B cell (primary cell): ENCODE data around the gene ALPK3. TPM values are rescaled to one million over a fixed set of nuclear protein-coding genes. Genes with fewer than 3 reads are reported as not detected.

Experiments used
- ATAC-seq: fragments of 200-7000 bp; cut with Tn5 transposase; one replicate; pipeline ENCODE4 v1.10.0; 2021; ENCODE audit warnings: low read depth, mild to moderate bottlenecking, moderate number of reproducible peaks, moderate library complexity
- CTCF ChIA-PET: fragments of 350-600 bp; sonication (Branson Sonifier 250); formaldehyde crosslinking; loops from one replicate; lab custom pipeline; 2021; ENCODE audit warnings: antibody characterized with exemption, inconsistent platforms; lab: Charles Lee
- POLR2A ChIA-PET: fragments of 350-600 bp; sonication (Branson Sonifier 250); formaldehyde crosslinking; loops from one replicate; lab custom pipeline; 2021; ENCODE audit warnings: antibody characterized with exemption; lab: Charles Lee
- DNase-seq: peaks from one replicate; pipeline ENCODE4 v3.0.0; 2013
- H2AFZ ChIP-seq: 2 replicates; pipeline ENCODE4 v1.6.1; 2012; ENCODE audit warnings: mild to moderate bottlenecking, low read depth, low read length; ENCODE audit not compliant: insufficient read depth, poor library complexity, severe bottlenecking
- H3K27ac ChIP-seq, 2 donors: 1 replicate in 1 of 2; 2 replicates in 1 of 2; pipeline ENCODE4 v1.5.1; 2012 to 2013; ENCODE audit warnings: low read length in 2 of 2, mild to moderate bottlenecking in 2 of 2, moderate library complexity in 1 of 2
- H3K27me3 ChIP-seq, 4 experiments: fragments of 200-600 bp in 1 of 4; sonication (generic) in 1 of 4; replicated peaks in 1 of 4; 1 replicate in 2 of 4; 2 replicates in 2 of 4; pipeline versions ENCODE4 v1.6.1 to v1.7.0; 2013 to 2016; ENCODE audit warnings: low read length in 3 of 4, mild to moderate bottlenecking in 2 of 4, mixed read lengths in 1 of 4, moderate library complexity in 1 of 4; ENCODE audit not compliant: insufficient read depth in 4 of 4, control insufficient read depth in 3 of 4; ENCODE audit errors: control extremely low read depth in 1 of 4
- H3K36me3 ChIP-seq, 2 experiments: replicated peaks in 1 of 2; 1 replicate in 1 of 2; 2 replicates in 1 of 2; pipeline versions ENCODE4 v1.6.1 to v1.7.1; 2013; ENCODE audit warnings: low read length in 1 of 2; ENCODE audit not compliant: insufficient read depth in 2 of 2, control insufficient read depth in 1 of 2; ENCODE audit errors: control extremely low read depth in 1 of 2, extremely low read depth in 1 of 2
- H3K4me1 ChIP-seq, 2 donors: fragments of 200-600 bp in 1 of 2; sonication (generic) in 1 of 2; 1 replicate in 1 of 2; 2 replicates in 1 of 2; pipeline versions ENCODE4 v1.5.1 to v1.6.1; 2013 to 2017; ENCODE audit warnings: low read length in 2 of 2; ENCODE audit not compliant: control insufficient read depth in 2 of 2, insufficient read depth in 2 of 2
- H3K4me2 ChIP-seq: replicated peaks from 2 replicates; pipeline ENCODE3; 2012; ENCODE audit warnings: mild to moderate bottlenecking, low read depth, low read length; ENCODE audit not compliant: poor library complexity, severe bottlenecking
- H3K4me3 ChIP-seq, 5 experiments: fragments of 200-600 bp in 1 of 5; sonication (generic) in 1 of 5; 1 replicate in 3 of 5; 2 replicates in 2 of 5; pipeline versions ENCODE4 v1.5.1 to v1.7.0; 2011 to 2016; ENCODE audit warnings: low read length in 4 of 5, mild to moderate bottlenecking in 4 of 5, low read depth in 2 of 5, control low read depth in 1 of 5, moderate library complexity in 1 of 5; ENCODE audit not compliant: insufficient read depth in 1 of 5; ENCODE audit errors: control extremely low read depth in 1 of 5, extremely low read depth in 1 of 5
- H3K79me2 ChIP-seq: fragments of 200-600 bp; sonication (generic); one replicate; pipeline ENCODE4 v1.6.0; 2016; ENCODE audit warnings: low read length; ENCODE audit not compliant: control insufficient read depth, insufficient read depth
- H3K9ac ChIP-seq: fragments of 200-600 bp; sonication (generic); 2 replicates; pipeline ENCODE4 v1.6.1; 2017; ENCODE audit warnings: mild to moderate bottlenecking, low read length, moderate library complexity
- H3K9me3 ChIP-seq, 3 donors: one replicate each; pipeline versions ENCODE4 v1.6.1 to v1.7.1; 2013; ENCODE audit warnings: low read length in 2 of 3; ENCODE audit not compliant: control insufficient read depth in 2 of 3, insufficient read depth in 1 of 3; ENCODE audit errors: control extremely low read depth in 1 of 3
- H4K20me1 ChIP-seq: 2 replicates; pipeline ENCODE4 v1.6.0; 2012; ENCODE audit warnings: mild to moderate bottlenecking, low read length; ENCODE audit not compliant: insufficient read depth, control insufficient read depth, poor library complexity, severe bottlenecking
- H3K27ac Mint-ChIP-seq: one replicate; pipeline ENCODE4 v1.8.0; 2021; ENCODE audit warnings: mixed read lengths
- H3K27me3 Mint-ChIP-seq: one replicate; pipeline ENCODE4 v1.8.0; 2021; ENCODE audit warnings: mixed read lengths
- H3K4me1 Mint-ChIP-seq: one replicate; pipeline ENCODE4 v1.8.0; 2021; ENCODE audit warnings: mixed read lengths
- H3K4me3 Mint-ChIP-seq: one replicate; pipeline ENCODE4 v1.8.0; 2021; ENCODE audit warnings: mixed read lengths
- H3K9me3 Mint-ChIP-seq: one replicate; pipeline ENCODE4 v1.8.0; 2022; ENCODE audit warnings: mixed read lengths; ENCODE audit not compliant: insufficient read depth
- EZH2 ChIP-seq: IDR thresholded peaks from 2 replicates; pipeline ENCODE4 v1.6.1; 2012; ENCODE audit warnings: borderline replicate concordance, low read depth, mild to moderate bottlenecking, moderate library complexity, low read length; ENCODE audit not compliant: insufficient read depth, poor library complexity, severe bottlenecking
- WGBS: methylation state at CpG from one replicate; pipeline ENCODE4 v1.1.5; 2013; ENCODE audit warnings: missing lambda C conversion rate; ENCODE audit not compliant: insufficient coverage; 5-methylcytosine and 5-hydroxymethylcytosine counted together
- intact Hi-C: fragments of 100-400 bp; cut with micrococcal nuclease; formaldehyde crosslinking; loops from one replicate; pipeline ENCODE4 v1.10.0; 2022
- polyA plus RNA-seq: library from polyadenylated mRNA; depleted of rRNA; stranded (reverse); fragments of >200 nt; gene quantifications from 2 replicates; pipeline ENCODE4 v1.2.3, GENCODE V29; 2012
- total RNA-seq, 2 donors: library from RNA; stranded (reverse); fragments of 120-200 nt in 1 of 2; gene quantifications; 1 replicate in 1 of 2; 2 replicates in 1 of 2; pipeline versions ENCODE4 v1.2.3 to v1.2.4, GENCODE V29; 2013 to 2022
- TF ChIP-seq, protein P1 (sequence below): fragments of 200-600 bp; IDR thresholded peaks from one replicate; pipeline ENCODE4 v1.8.0; 2022; ENCODE audit warnings: antibody characterized with exemption, mild to moderate bottlenecking

The ALPK3 gene
- total and polyA plus RNA-seq, 2 donors (not counting 1 experiment from before 2014, with no cell fraction given): 0.07 to 0.15 TPM

DNA sequence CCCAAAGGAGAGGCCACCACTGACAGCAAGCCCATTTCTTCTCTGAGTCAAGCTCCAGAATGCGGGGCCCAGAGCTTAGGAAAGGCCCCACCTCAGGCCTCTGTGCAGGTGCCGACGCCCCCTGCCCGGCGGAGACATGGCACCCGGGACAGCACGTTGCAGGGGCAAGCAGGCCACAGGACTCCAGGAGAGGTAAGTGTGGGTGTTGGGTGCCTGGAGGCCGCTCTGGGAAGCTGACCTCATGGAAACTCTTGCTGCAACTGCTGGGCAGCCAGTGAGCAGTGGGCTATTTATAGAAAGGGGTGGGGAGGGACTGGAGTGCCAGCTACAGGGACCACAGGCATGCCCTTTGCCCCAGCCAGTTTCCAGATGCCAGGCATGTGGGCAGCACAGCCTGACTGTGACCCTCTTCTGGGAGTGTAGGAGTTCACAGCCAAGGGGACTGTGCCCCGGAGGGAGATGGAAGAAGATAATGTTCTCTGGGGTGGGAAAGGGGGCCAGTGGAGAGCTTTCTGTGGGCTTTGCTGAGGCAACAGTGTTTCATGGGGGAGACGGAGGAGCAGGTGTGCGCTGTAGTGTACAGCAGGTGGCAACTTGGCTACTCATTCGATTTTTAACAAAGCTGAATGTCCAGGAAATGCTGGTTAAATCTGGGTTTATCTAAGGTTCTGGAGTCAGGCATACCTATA is 23.7 kb downstream of the ALPK3 start:
- H4K20me1 ChIP-seq: no peaks in the 10 kb centered on the region
- no peaks in the 10 kb centered on the region for H3K4me1 Mint-ChIP-seq
- H3K27me3 ChIP-seq: no peaks in the 10 kb centered on the region
- no peaks in the 10 kb centered on the region for H3K4me1 ChIP-seq
- DNase-seq: no peak
- H3K9ac ChIP-seq: no peak overlapping the region
- H3K27ac ChIP-seq: no peak overlapping the region
- no peak overlapping the region for H3K4me3 ChIP-seq
- intact Hi-C loops: no loop called here
- H3K4me3 Mint-ChIP-seq: no peak overlapping the region
- ChIA-PET POLR2A (no interaction called here), CTCF (interaction anchor here (1.1 kb wide), 1 partner anchor 87 kb away, joined by 3 read pairs; no protein-coding TSS in a partner anchor)
- H3K4me2 ChIP-seq: no peak overlapping the region
- TF ChIP-seq, protein P1, sequence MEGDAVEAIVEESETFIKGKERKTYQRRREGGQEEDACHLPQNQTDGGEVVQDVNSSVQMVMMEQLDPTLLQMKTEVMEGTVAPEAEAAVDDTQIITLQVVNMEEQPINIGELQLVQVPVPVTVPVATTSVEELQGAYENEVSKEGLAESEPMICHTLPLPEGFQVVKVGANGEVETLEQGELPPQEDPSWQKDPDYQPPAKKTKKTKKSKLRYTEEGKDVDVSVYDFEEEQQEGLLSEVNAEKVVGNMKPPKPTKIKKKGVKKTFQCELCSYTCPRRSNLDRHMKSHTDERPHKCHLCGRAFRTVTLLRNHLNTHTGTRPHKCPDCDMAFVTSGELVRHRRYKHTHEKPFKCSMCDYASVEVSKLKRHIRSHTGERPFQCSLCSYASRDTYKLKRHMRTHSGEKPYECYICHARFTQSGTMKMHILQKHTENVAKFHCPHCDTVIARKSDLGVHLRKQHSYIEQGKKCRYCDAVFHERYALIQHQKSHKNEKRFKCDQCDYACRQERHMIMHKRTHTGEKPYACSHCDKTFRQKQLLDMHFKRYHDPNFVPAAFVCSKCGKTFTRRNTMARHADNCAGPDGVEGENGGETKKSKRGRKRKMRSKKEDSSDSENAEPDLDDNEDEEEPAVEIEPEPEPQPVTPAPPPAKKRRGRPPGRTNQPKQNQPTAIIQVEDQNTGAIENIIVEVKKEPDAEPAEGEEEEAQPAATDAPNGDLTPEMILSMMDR: no peak
- TF ChIP-seq EZH2: no peak
- 93% methylated on average over 10 of the region's 12 CpGs for WGBS
- H3K27ac Mint-ChIP-seq: no peak overlapping the region
- H3K9me3 Mint-ChIP-seq: no peaks in the 10 kb centered on the region
- H3K27me3 Mint-ChIP-seq: peaks cover 18% of the 10 kb centered on the region
- H3K79me2 ChIP-seq: no peaks in the 10 kb centered on the region
- H3K36me3 ChIP-seq: no peaks in the 10 kb centered on the region
- H3K9me3 ChIP-seq: no peaks in the 10 kb centered on the region
- no peak overlapping the region for H2AFZ ChIP-seq
- no peak for ATAC-seq

DNA sequence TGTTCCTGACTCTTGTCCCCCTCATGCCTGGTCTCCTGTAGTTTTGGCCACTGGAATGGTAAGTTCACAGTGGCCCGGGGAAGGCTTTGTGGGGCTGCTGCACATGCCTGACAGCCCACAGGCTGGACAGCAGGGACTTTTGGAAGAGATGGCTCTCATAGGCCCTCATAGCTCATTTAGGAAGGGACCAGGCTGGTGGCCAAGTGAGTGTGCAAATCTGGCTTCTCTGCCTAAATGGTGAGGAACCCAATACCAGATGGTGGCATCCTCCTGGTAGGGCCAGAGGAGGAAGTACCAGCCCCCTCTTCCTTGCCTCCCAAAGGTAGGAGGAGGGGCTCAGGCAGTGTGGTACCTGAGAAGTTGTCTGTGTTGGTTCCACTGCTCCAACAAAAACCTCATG is 25.6 kb downstream of the ALPK3 start:
- Histone ChIP-seq H3K4me2 (no peak overlapping the region), H2AFZ (no peak overlapping the region), H3K27me3 (no peaks in the 10 kb centered on the region), H4K20me1 (no peaks in the 10 kb centered on the region), H3K79me2 (no peaks in the 10 kb centered on the region), H3K27ac (no peak overlapping the region), H3K36me3 (no peaks in the 10 kb centered on the region), H3K4me1 (no peaks in the 10 kb centered on the region), H3K9ac (no peak overlapping the region), H3K9me3 (peaks cover 6 to 15% (median 13%) of the 10 kb centered on the region in 3 donors), H3K4me3 (no peak overlapping the region)
- TF ChIP-seq, protein P1: no peak
- no peak for TF ChIP-seq EZH2
- intact Hi-C loops: no loop called here
- ChIA-PET CTCF (no interaction called here), POLR2A (no interaction called here)
- DNase-seq (no peak), ATAC-seq (no peak)
- H3K27me3 Mint-ChIP-seq: peaks cover 11% of the 10 kb centered on the region
- no peaks in the 10 kb centered on the region for H3K4me1 Mint-ChIP-seq
- H3K27ac Mint-ChIP-seq: no peak overlapping the region
- H3K9me3 Mint-ChIP-seq: peaks cover 8% of the 10 kb centered on the region
- WGBS: 87% methylated on average over 1 of the region's 1 CpG
- no peak overlapping the region for H3K4me3 Mint-ChIP-seq
